SK-N-SH treated with all-trans-retinoic acid at 6 μM for 48 hours (cell line): ENCODE results near the gene LCNL1.

Source experiments
- ATAC-seq: fragments of 200-7000 bp; cut with Tn5 transposase; 3 replicates; pipeline ENCODE4 v1.9.1; 2020; ENCODE audit warnings: mild to moderate bottlenecking, moderate library complexity
- ARNTL ChIP-seq: fragments of 450-650 bp; formaldehyde crosslinking; IDR thresholded peaks from 2 replicates; pipeline ENCODE4 v1.5.0; 2020; ENCODE audit warnings: low read depth, mild to moderate bottlenecking, moderate library complexity, borderline replicate concordance
- CSDC2 ChIP-seq: fragments of 250-450 bp; sonication (Bioruptor Pico); IDR thresholded peaks from 2 replicates; pipeline ENCODE4 v1.5.0; 2020; ENCODE audit warnings: mild to moderate bottlenecking, moderate library complexity
- CSRNP3 ChIP-seq: fragments of 250-450 bp; sonication (Bioruptor Pico); IDR thresholded peaks from 2 replicates; pipeline ENCODE4 v1.5.1; 2021; ENCODE audit warnings: mild to moderate bottlenecking, moderate library complexity
- ESRRG ChIP-seq: fragments of 250-450 bp; sonication (Bioruptor Pico); IDR thresholded peaks from 2 replicates; pipeline ENCODE4 v1.6.1; 2021; ENCODE audit warnings: mild to moderate bottlenecking
- ISL1 ChIP-seq: fragments of 250-450 bp; sonication (Bioruptor Pico); IDR thresholded peaks from 2 replicates; pipeline ENCODE4 v2.1.2; 2022; ENCODE audit warnings: mild to moderate bottlenecking, moderate library complexity
- OSR1 ChIP-seq: fragments of 250-450 bp; sonication (Bioruptor Pico); IDR thresholded peaks from 2 replicates; pipeline ENCODE4 v1.8.0; 2022; ENCODE audit warnings: moderate library complexity, mild to moderate bottlenecking, inconsistent platforms
- PATZ1 ChIP-seq: fragments of 250-450 bp; sonication (Bioruptor Pico); IDR thresholded peaks from 2 replicates; pipeline ENCODE4 v1.8.0; 2020; ENCODE audit warnings: mild to moderate bottlenecking, moderate library complexity, borderline replicate concordance
- PPARA ChIP-seq: fragments of 250-450 bp; sonication (Bioruptor Pico); IDR thresholded peaks from 2 replicates; pipeline ENCODE4 v1.5.0; 2020; ENCODE audit warnings: mild to moderate bottlenecking, borderline replicate concordance
- RARB ChIP-seq: fragments of 250-450 bp; sonication (Bioruptor Pico); IDR thresholded peaks from 2 replicates; pipeline ENCODE4 v1.8.0; 2021; ENCODE audit warnings: mild to moderate bottlenecking, moderate library complexity
- SNAI2 ChIP-seq: fragments of 250-450 bp; sonication (Bioruptor Pico); IDR thresholded peaks from 2 replicates; pipeline ENCODE4 v1.5.0; 2020; ENCODE audit warnings: mild to moderate bottlenecking, moderate library complexity
- TCF4 ChIP-seq: fragments of 250-450 bp; sonication (Bioruptor Pico); IDR thresholded peaks from 2 replicates; pipeline ENCODE4 v1.8.0; 2021; ENCODE audit warnings: mild to moderate bottlenecking, moderate library complexity, borderline replicate concordance
- TOX ChIP-seq: fragments of 250-450 bp; sonication (Bioruptor Pico); IDR thresholded peaks from 2 replicates; pipeline ENCODE4 v1.8.0; 2021; ENCODE audit warnings: mild to moderate bottlenecking, moderate library complexity, borderline replicate concordance
- ZC3H10 ChIP-seq: fragments of 250-450 bp; sonication (Bioruptor Pico); IDR thresholded peaks from 2 replicates; pipeline ENCODE4 v1.5.1; 2021; ENCODE audit warnings: mild to moderate bottlenecking, moderate library complexity
- ZFP30 ChIP-seq: fragments of 450-650 bp; formaldehyde crosslinking; IDR thresholded peaks from 2 replicates; pipeline ENCODE4 v1.5.0; 2022; ENCODE audit warnings: mild to moderate bottlenecking, moderate library complexity
- ZNF565 ChIP-seq: fragments of 450-650 bp; formaldehyde crosslinking; conservative IDR thresholded peaks from 2 replicates; pipeline ENCODE4 v1.5.0; 2020; ENCODE audit warnings: low read depth, mild to moderate bottlenecking, moderate library complexity
- ZNF70 ChIP-seq: fragments of 450-650 bp; formaldehyde crosslinking; IDR thresholded peaks from 2 replicates; pipeline ENCODE4 v1.5.0; 2020; ENCODE audit warnings: mild to moderate bottlenecking, moderate library complexity
- TF ChIP-seq, protein P1 (sequence below): fragments of 250-450 bp; sonication (Bioruptor Pico); IDR thresholded peaks from 2 replicates; pipeline ENCODE4 v1.5.1; 2020; ENCODE audit warnings: low read depth, mild to moderate bottlenecking, moderate library complexity
- TF ChIP-seq, protein P2 (sequence below): fragments of 250-450 bp; sonication (Bioruptor Pico); IDR thresholded peaks from 2 replicates; pipeline ENCODE4 v1.8.0; 2021; ENCODE audit warnings: low read depth, mild to moderate bottlenecking, moderate library complexity, borderline replicate concordance
- TF ChIP-seq, protein P3 (sequence below): fragments of 250-450 bp; sonication (Bioruptor Pico); IDR thresholded peaks from 2 replicates; pipeline ENCODE4 v1.5.0; 2020; ENCODE audit warnings: mild to moderate bottlenecking, moderate library complexity

The LCNL1 gene

DNA sequence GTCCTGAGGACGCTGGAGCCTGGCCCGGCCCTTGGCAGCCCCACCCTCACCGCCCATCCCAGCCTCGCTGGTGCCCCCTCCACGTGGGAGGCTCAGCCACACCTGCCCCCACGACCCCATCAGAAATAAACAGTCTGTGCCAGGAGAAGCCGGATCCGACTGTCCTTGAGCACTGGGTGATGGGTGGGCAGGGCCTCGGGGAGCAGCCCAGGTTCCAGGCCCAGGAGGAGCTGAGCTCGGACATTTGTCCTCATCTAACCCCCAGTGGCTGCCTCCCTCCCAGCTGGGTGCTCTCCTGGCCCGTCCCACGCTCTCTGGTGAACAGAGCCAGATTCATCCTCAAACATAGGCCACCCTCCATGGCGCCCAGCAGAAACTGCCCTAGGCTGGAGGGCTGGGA lies 10.1 kb upstream of the LCNL1 start:
- TF ChIP-seq ZFP30 (CRISPR knock-in tag) (no peak), ZC3H10 (CRISPR knock-in tag) (no peak), SNAI2 (CRISPR knock-in tag) (no peak), OSR1 (CRISPR knock-in tag) (no peak), ZNF70 (CRISPR knock-in tag) (no peak), CSRNP3 (CRISPR knock-in tag) (no peak), ISL1 (no peak), ESRRG (CRISPR knock-in tag) (no peak), PATZ1 (CRISPR knock-in tag) (no peak), TOX (no peak)
- TF ChIP-seq, protein P1, sequence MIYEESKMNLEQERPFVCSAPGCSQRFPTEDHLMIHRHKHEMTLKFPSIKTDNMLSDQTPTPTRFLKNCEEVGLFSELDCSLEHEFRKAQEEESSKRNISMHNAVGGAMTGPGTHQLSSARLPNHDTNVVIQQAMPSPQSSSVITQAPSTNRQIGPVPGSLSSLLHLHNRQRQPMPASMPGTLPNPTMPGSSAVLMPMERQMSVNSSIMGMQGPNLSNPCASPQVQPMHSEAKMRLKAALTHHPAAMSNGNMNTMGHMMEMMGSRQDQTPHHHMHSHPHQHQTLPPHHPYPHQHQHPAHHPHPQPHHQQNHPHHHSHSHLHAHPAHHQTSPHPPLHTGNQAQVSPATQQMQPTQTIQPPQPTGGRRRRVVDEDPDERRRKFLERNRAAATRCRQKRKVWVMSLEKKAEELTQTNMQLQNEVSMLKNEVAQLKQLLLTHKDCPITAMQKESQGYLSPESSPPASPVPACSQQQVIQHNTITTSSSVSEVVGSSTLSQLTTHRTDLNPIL (CRISPR knock-in tag) = no peak
- TF ChIP-seq, protein P2, sequence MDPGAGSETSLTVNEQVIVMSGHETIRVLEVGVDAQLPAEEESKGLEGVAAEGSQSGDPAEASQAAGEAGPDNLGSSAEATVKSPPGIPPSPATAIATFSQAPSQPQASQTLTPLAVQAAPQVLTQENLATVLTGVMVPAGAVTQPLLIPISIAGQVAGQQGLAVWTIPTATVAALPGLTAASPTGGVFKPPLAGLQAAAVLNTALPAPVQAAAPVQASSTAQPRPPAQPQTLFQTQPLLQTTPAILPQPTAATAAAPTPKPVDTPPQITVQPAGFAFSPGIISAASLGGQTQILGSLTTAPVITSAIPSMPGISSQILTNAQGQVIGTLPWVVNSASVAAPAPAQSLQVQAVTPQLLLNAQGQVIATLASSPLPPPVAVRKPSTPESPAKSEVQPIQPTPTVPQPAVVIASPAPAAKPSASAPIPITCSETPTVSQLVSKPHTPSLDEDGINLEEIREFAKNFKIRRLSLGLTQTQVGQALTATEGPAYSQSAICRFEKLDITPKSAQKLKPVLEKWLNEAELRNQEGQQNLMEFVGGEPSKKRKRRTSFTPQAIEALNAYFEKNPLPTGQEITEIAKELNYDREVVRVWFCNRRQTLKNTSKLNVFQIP (CRISPR knock-in tag) = no peak
- ATAC-seq = no peak

DNA sequence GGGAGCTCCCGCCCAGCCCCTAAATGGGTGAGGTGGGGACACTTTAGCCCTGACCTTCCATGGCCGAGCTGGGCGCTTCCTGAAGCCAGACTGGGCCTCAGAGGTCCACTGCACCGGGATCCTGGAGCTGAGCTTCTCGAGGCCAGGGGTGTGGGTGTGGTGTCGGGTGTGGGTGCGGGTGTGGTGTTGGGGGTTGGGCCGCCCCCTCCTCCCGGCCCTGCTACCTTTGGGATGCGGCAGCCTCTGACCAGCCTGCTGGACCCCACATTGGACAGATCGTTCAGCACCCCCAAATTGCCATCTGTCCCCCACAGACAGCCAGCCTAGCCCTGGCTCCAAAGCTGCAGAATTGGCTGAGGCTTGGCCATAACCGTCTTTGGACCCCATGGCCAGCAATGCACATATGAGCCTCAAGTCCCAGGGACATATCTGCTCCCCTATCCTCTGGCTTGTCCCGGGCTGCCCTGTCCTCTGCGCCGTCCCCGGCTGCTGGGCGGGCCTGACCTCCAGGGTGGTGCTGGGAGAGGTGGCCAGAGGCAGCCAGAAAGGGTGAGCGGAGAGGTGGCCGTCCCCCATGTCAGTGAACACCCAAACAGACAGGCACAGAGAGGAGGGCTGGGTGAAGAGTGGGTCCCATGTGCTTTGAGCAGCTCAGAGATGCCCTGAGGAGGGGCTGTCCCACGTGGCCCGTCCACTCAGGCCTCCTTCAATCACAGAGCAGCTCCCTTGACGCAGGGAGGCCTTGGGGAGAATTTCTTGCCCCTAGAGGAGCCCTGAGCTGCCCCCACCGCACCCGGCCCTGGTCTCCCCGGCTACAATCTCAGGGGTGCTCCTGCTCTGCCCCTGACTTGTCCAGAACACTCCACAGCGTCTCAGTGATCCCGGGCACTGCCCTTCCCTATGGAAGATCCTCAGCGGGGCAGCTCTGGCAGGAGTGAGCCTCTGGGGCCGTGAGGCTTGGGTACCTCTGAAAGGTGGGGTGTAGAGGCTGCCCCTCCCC lies 8.9 kb upstream of the LCNL1 start:
- TF ChIP-seq TOX = no peak
- TF ChIP-seq PPARA = no peak
- no peak for TF ChIP-seq ARNTL (CRISPR knock-in tag)
- no peak for TF ChIP-seq RARB (CRISPR knock-in tag)
- TF ChIP-seq ISL1 = no peak
- no peak for TF ChIP-seq TCF4 (CRISPR knock-in tag)
- TF ChIP-seq, protein P3, sequence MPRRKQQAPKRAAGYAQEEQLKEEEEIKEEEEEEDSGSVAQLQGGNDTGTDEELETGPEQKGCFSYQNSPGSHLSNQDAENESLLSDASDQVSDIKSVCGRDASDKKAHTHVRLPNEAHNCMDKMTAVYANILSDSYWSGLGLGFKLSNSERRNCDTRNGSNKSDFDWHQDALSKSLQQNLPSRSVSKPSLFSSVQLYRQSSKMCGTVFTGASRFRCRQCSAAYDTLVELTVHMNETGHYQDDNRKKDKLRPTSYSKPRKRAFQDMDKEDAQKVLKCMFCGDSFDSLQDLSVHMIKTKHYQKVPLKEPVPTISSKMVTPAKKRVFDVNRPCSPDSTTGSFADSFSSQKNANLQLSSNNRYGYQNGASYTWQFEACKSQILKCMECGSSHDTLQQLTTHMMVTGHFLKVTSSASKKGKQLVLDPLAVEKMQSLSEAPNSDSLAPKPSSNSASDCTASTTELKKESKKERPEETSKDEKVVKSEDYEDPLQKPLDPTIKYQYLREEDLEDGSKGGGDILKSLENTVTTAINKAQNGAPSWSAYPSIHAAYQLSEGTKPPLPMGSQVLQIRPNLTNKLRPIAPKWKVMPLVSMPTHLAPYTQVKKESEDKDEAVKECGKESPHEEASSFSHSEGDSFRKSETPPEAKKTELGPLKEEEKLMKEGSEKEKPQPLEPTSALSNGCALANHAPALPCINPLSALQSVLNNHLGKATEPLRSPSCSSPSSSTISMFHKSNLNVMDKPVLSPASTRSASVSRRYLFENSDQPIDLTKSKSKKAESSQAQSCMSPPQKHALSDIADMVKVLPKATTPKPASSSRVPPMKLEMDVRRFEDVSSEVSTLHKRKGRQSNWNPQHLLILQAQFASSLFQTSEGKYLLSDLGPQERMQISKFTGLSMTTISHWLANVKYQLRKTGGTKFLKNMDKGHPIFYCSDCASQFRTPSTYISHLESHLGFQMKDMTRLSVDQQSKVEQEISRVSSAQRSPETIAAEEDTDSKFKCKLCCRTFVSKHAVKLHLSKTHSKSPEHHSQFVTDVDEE (CRISPR knock-in tag) = no peak
- TF ChIP-seq ZNF565 (CRISPR knock-in tag) = no peak
- TF ChIP-seq ZC3H10 (CRISPR knock-in tag) = no peak
- TF ChIP-seq, protein P2 (CRISPR knock-in tag) = no peak
- no peak for TF ChIP-seq CSRNP3 (CRISPR knock-in tag)
- TF ChIP-seq, protein P1 (CRISPR knock-in tag) = no peak
- TF ChIP-seq CSDC2 = no peak
- no peak for TF ChIP-seq OSR1 (CRISPR knock-in tag)
- ATAC-seq = no peak
